Sigmoid colon (tissue), 4 donors: ENCODE results near the gene ABCA10.

Source experiments
- CTCF ChIP-seq, 4 experiments: fragments of 450-650 bp in 3 of 4; fragments of 200-600 bp in 1 of 4; IDR thresholded peaks; one replicate each; pipeline ENCODE4 v1.5.1; 2016 to 2019; ENCODE audit warnings: antibody characterized with exemption in 4 of 4, mild to moderate bottlenecking in 3 of 4, moderate library complexity in 2 of 4
- EP300 ChIP-seq, 4 donors: sonication (generic); formaldehyde crosslinking; IDR thresholded peaks; one replicate each; pipeline ENCODE4 v1.6.1; 2017; ENCODE audit warnings: antibody characterized with exemption in 4 of 4
- POLR2A ChIP-seq, 2 donors: fragments of 450-650 bp; IDR thresholded peaks; one replicate each; pipeline ENCODE4 v1.6.1; 2016; ENCODE audit warnings: antibody characterized with exemption in 2 of 2, mild to moderate bottlenecking in 2 of 2, moderate library complexity in 2 of 2

GRCh38 chr17:69150333-69150732 is 78.3 kb downstream of the ABCA10 start:
- TF ChIP-seq CTCF (IDR thresholded peaks at IDR 0.05) (no peak), EP300 (IDR thresholded peaks at IDR 0.05) (no peak), POLR2A (IDR thresholded peaks at IDR 0.05) (no peak)
